NCI-H1092 treated with DMSO at 0.1 percent for 48 hours (cell line): ENCODE results near the gene LITAFD.
"Not testable (repeated sequence)": the region's sequence is repeated elsewhere in the genome, so short reads cannot be mapped to it uniquely, and the experiment has no call there.

Source experiments
- DNase-seq: peaks from one replicate; lab custom pipeline; 2025; lab: John Stamatoyannopoulos, UW

The LITAFD gene

GRCh38 chr16:8894736-8895334 lies 12.7 kb downstream of the LITAFD start:
- DNase-seq, result no peak

- no peak for DNase-seq
Measured at GRCh38 chr16:8898660-8899318, 16.6 kb downstream of the LITAFD start.

- no peak for DNase-seq
Measured at GRCh38 chr16:8899709-8900317, 17.7 kb downstream of the LITAFD start.

- DNase-seq, result no peak
Measured at GRCh38 chr16:8900343-8900742, 18.2 kb downstream of the LITAFD start.

- no peak for DNase-seq
Measured at GRCh38 chr16:8901320-8901861, 19.2 kb downstream of the LITAFD start.

DNA sequence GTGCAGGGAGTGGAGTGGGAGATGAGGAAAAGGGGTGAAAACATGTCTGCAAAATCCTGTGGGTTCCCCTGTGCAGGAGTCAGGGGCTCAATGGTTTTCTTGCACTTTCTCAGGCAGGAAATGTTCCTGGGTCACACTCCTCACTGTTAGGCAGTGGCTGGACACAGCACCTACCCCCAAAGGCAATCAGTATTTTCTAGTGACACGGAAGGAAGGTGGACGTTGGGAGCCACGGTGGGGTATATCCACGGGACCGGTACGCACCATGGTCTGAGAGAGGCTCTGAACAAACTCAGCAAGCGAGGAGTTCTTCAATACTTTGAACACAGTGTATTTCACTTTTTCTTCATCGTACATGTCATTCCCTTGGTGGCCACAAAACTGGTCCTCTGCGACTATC lies 20.9 kb downstream of the LITAFD start:
- no peak for DNase-seq

GRCh38 chr16:8904018-8904430 lies 21.9 kb downstream of the LITAFD start:
- DNase-seq, result no peak

- peak; percentile 7 for DNase-seq
Measured at GRCh38 chr16:8905168-8905762, 23.1 kb downstream of the LITAFD start.

GRCh38 chr16:8905795-8906591 lies 23.8 kb downstream of the LITAFD start:
- DNase-seq, result no peak

- no peak for DNase-seq
Measured at GRCh38 chr16:8907096-8907495, 24.9 kb downstream of the LITAFD start.

- no peak for DNase-seq
Measured at GRCh38 chr16:8908810-8909468, 26.8 kb downstream of the LITAFD start.

GRCh38 chr16:8910811-8911210 lies 28.7 kb downstream of the LITAFD start:
- no peak for DNase-seq

DNA sequence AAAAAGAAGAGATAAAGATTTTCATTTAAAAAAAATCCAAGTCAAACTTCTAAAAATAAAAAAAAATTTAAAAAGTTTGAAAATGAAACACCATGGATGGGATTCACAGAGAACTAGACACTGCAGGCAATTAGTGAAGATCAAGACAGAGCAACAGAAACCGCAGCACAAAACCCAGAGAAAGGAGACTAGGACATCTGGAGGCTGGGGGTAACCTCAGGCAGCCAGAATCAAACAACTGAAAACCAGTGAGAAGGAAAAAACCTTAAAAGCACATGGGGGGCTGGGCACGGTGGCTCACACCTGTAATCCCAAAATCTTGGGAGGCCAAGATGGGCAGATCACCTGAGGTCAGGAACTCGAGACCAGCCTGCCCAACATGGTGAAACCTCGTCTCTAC lies 30.6 kb downstream of the LITAFD start:
- no peak for DNase-seq

GRCh38 chr16:8914098-8914497 lies 31.9 kb downstream of the LITAFD start:
- DNase-seq, result no peak

DNA sequence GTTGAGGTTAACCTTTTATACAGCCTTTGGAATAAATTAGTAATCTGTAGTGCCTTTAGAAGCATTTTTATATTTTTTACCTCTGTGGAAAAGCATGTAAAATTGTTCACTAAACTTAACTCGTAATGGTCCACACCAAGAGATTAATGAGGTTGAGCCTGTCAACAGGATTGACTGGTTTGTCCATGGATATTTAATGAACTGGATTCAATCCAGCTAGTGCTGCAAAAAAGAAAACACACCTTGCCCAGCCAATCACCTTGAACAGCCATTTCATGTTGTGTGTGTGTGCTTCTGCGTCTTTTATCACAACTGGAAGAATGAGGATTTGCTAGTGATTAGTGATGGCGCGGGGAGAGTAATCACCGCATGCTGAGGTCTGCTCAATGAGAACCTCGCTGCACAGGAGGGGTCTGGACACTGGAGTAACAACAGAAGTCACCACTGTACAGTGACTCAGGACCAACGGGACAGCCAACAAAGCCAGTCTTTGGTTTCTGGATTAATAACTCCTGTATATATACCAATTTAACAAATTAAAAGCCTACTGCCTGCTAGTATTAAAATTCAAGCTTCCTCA lies 33.7 kb downstream of the LITAFD start:
- DNase-seq, result no peak

DNA sequence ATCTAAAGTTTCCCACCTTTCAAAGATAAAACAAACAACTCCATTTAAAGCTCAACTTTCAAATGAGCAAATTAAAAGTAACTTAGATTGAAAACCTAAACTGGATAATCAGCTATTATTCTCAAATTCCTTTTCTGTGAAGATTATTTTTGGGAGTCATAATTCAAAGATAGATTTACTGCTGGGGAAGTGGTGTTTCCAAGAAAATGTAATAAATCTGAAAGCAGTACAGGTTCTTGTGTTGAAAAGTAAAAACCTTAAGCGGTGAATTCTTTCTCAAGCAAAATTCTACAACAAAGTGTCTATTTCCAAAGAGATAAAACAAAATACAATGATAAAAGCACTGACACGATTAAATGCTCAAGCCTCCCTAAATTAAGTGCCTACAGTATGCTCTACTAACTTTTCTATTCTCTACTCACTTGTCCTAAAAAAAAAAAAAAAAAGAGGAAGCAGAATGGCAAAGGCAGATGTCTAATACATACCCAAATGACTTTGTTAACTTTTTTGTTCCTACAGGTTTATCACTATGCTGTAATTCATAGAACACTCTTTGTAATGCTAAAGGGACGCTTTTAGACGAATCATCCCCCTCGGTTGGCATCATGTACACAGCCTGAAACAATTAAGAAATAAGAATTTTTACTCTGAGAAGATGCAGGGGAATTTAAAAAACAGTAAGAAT lies 34.5 kb downstream of the LITAFD start:
- no peak for DNase-seq

DNA sequence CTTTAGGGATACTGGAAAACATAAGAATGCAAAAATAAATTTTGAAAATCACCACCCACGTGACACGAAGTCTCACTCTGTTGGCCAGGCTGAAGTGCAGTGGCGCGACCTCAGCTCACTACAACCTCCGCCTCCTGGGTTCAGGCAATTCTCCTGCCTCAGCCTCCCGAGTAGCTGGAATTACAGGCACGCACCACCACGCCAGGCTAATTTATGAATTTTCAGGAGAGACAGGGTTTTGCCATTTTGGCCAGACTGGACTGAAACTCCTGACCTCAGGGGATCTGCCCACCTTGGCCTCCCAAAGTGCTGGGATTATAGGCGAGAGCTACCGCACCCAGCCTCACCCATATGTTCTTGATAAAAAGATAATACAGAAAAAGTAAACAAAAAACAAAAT lies 35.2 kb downstream of the LITAFD start:
- not testable (repeated sequence) for DNase-seq

GRCh38 chr16:8919089-8919933 lies 37.2 kb downstream of the LITAFD start:
- DNase-seq, result no peak

- DNase-seq, result no peak
Measured at GRCh38 chr16:8919934-8920462, 37.8 kb downstream of the LITAFD start.
